Skin of body (tissue), 2 donors: Measurements from ENCODE around the gene ROPN1L. TPM values are rescaled to one million over a fixed set of nuclear protein-coding genes. Genes with fewer than 3 reads are reported as not detected.

Experiments used
- DNase-seq: peaks from one replicate; lab custom pipeline; 2025; lab: John Stamatoyannopoulos, UW
- total RNA-seq: library from RNA; depleted of rRNA; stranded (reverse); fragments of >200 nt; gene quantifications from one replicate; pipeline ENCODE4 v1.2.3, GENCODE V29; 2014

The ROPN1L gene
- total RNA-seq, 1 donor from 2014 or later = 0.79 TPM

DNA sequence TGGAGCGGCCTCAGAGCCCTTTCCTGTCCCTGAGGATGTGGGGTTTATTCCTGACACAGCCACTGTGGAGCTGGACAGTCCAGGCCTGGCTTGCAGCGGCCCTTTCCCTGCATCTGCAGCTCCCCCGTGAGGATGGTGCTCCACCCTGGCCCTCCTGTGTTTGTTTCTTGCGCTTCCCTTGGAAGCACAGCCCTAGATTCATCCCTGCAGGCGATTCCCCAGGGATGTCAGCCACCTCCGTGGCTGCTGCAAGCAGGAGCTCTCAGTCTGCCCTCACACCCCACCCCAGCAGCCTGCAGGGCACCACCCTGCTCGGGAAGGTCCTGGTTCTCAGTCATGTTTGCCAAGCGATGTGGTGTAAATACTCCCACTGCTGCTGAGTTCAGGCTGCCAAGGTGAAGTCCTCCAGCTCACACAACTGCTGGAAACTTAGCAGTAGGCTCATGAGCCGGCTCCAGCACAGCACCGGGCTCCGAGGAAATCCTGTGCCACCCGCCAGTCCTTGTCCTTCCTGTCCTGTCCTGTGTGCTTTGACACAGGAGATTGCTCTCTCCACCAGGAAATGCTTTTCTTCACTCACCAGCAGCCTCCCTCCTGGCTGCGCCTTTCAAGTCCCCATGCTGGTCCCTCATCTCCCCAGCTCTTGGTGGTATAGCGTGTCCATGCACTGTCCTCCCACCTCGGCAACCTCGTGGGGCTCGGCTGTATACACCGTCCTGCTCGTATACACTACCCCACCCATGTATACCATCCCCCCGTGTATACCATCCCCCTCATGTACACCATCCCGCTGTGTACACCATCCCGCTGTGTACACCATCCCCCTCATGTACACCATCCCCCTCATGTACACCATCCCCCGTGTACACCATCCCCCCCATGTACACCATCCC, 16.2 kb downstream of the ROPN1L start:
- DNase-seq = no peak

- no peak for DNase-seq
These were observed 17.7 kb downstream of the ROPN1L start for GRCh38 chr5:10459080-10460055.

DNA sequence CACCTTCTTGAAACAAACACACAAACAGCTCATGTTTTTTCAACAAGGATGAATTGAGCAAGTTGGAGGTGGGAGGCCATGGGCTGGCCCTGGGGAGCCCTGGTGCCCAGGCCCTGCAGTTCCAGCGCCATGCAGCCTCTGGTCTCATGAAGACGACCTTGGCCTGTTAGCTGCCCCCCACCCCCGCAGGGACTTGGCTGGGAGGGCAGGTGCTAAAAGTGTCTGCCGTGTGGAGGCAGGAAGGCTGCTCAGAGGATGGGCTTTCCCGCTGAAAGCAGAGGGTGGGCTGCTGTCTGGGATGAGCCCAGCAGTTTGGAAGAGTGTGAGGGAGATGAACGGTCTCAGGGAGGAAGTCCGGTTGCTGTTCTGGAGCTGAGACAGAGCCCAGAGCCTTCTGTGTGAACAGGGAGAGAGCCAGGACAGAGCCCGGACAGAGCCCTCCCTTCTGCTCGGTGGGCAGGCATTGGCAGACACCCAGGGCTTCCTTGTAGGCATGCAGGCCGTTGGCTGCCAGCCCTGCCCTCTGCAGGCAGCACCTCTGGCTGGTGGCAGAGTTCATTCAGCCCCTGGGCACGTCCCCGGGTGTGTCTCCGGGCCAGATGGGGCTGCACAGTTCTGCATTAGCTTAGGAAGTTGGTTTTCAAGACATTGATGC, 18.7 kb downstream of the ROPN1L start:
- no peak for DNase-seq

- DNase-seq = no peak
These were observed 19.4 kb downstream of the ROPN1L start for GRCh38 chr5:10461041-10461440.

GRCh38 chr5:10461904-10462555, 20.4 kb downstream of the ROPN1L start:
- no peak for DNase-seq

DNA sequence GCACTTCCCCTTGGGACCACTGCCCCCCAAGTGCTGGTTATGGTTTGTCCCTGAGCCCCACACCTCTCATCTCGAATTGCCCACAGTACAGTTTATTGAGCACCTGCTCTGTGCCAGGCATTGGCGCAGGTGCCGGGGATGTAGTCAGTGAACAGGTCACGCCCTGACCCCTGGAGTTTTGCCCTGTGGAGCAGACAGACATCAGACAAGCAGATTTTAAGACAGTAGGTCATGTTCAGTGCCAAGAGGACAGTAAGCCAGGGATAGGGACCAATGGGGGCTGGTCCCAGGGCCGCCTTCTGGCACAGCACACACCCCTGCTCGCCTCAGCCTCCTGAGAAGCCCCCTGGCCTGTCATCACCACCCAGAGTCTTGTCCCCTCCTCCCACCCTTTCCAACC, 21.9 kb downstream of the ROPN1L start:
- DNase-seq = no peak

GRCh38 chr5:10464173-10464572, 22.5 kb downstream of the ROPN1L start:
- no peak for DNase-seq

DNA sequence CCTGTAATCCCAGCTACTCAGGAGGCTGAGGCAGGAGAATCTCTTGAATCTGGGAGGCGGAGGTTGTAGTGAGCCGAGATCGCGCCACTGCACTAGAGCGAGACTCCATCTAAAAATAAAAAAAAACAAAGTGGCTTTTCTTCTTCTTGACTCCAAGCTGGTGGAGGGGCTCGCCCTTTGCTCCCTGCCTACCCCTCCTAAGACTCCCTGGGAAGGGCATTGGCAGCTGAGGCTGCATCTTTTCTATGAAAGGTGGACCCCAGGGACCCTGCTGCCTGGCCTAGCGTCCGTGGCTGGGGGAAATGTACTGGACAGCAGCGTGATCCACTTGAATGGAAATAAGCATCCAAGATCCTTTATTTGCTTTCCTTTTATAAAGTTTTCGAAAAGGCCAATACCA, 24.0 kb downstream of the ROPN1L start:
- DNase-seq = no peak

GRCh38 chr5:10466446-10467073, 24.9 kb downstream of the ROPN1L start:
- no peak for DNase-seq

- DNase-seq = no peak
These were observed 25.9 kb downstream of the ROPN1L start for GRCh38 chr5:10467281-10468198.

DNA sequence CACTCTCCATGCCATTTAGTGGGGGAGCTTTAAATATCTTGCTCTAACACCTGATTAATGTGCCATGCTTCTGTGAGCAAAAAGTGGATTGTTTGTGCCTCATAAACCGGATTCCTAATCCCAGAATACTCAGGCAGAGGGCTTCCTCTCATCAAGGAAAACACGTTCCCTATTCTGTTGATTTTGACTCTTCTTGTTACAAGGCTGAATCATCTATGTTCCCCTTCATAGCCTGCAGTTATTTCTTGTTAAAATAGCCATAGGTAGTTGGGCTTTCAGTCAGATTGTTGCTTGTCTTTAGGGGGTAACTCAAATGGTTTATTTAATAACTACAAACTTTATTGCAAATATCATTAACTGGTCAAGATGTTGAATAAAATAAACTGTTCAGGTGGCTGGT, 26.6 kb downstream of the ROPN1L start:
- no peak for DNase-seq

- DNase-seq = peak; percentile 71
These were observed 27.8 kb downstream of the ROPN1L start for GRCh38 chr5:10469253-10470050.

DNA sequence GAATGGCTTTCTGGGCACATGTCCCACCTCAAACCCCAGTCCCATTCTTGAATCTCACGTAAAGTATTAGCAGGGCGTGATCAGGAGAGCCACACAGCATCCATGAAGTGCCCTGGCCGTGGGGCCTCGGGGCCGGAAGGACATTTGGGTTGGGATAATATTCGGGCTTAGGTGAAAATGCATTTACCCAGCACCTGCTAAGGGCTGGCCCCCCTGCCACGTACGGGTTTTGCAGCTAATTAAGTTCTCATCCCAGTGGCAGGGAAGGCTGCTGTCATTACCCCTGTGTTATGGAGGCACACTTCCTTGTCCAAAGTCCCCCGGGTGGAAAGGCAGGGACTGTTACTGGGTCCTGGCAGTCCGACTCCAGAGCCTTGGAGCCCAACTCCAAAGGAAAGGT, 29.0 kb downstream of the ROPN1L start:
- DNase-seq = no peak

DNA sequence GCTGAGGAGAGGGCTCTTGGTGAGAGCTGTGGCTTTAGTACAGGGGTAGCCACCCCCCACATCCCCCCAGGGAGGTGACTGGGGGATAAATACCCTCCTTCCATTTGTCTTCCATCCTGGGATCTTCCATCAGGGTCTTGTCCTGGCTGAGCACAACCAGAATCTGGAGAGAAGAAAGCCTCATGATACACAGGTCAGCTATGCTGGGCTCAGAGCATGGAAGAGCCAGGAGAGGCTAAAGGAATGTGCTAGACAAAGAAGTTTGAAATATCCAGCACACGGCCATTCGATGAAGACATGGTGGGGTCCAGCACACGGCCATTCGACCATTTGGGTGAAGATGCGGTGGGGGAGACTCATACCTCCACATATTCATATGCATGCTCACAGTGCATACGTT, 30.0 kb downstream of the ROPN1L start:
- no peak for DNase-seq

GRCh38 chr5:10474521-10475075, 32.9 kb downstream of the ROPN1L start:
- peak; percentile 87 for DNase-seq

GRCh38 chr5:10475931-10476676, 34.4 kb downstream of the ROPN1L start:
- peak; percentile 44 for DNase-seq

DNA sequence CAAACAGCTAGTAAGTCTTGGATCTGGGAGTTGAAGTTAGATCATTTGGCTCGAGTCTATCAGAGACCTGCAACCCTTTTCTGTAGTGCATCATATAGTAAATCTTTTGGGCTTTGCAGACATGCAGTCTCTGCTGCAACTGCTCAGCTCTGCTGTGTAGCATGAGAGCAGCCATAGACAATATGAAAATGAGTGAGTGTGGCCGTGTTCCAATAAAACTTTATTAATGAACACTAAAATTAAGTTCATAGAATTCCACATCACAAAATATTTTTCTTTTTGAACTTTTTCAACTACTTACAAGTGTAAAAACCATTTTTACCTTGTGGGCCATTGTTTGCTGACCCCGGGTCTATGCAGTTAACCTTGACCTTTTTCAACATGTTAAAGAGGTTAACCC, 35.2 kb downstream of the ROPN1L start:
- peak; percentile 31 for DNase-seq

GRCh38 chr5:10477943-10478342, 36.3 kb downstream of the ROPN1L start:
- no peak for DNase-seq
